Caco-2 (cell line): ENCODE results near the gene CNTN5. TPM values are rescaled to one million over a fixed set of nuclear protein-coding genes. Genes with fewer than 3 reads are reported as not detected.

Experiments
- BruUV-seq: library from RNA; stranded (reverse); fragments of 400-500 nt; replicated peaks from 2 replicates; lab custom pipeline; 2021; lab: Mats Ljungman, UMichigan
- CTCF ChIA-PET: fragments of 300-600 bp; sonication (Branson Sonifier 250); formaldehyde crosslinking; loops from one replicate; lab custom pipeline; 2022; ENCODE audit warnings: antibody characterized with exemption; lab: Charles Lee
- POLR2A ChIA-PET: fragments of 300-600 bp; sonication (Branson Sonifier 250); formaldehyde crosslinking; loops from one replicate; lab custom pipeline; 2022; ENCODE audit warnings: antibody characterized with exemption; lab: Charles Lee
- DNase-seq, 2 experiments: peaks; one replicate each; pipeline versions ENCODE4 v3.0.0 to v3.0.0-alpha.2; 2020 to 2022
- H3K27me3 ChIP-seq: replicated peaks from 2 replicates; pipeline ENCODE4 v1.6.0; 2011; ENCODE audit warnings: low read length; ENCODE audit not compliant: control insufficient read depth, insufficient read depth
- H3K36me3 ChIP-seq: 2 replicates; pipeline ENCODE4 v1.5.1; 2011; ENCODE audit warnings: low read length; ENCODE audit not compliant: control insufficient read depth, insufficient read depth
- H3K4me1 ChIP-seq: fragments of 250-450 bp; sonication (Bioruptor Pico); 2 replicates; pipeline ENCODE4 v1.5.1; 2020; ENCODE audit warnings: mild to moderate bottlenecking
- H3K4me3 ChIP-seq: 2 replicates; pipeline ENCODE4 v1.5.1; 2011; ENCODE audit warnings: low read depth, mild to moderate bottlenecking, control low read depth, low read length
- H3K9me3 ChIP-seq: fragments of 250-450 bp; sonication (Bioruptor Pico); 2 replicates; pipeline ENCODE4 v1.5.1; 2020; ENCODE audit warnings: mild to moderate bottlenecking, moderate library complexity
- H3K27ac Mint-ChIP-seq: one replicate; pipeline ENCODE4 v1.8.0; 2022; ENCODE audit warnings: mixed read lengths; ENCODE audit not compliant: unreplicated experiment
- H3K27me3 Mint-ChIP-seq: one replicate; pipeline ENCODE4 v1.8.0; 2022; ENCODE audit warnings: mixed read lengths; ENCODE audit not compliant: insufficient read depth, unreplicated experiment
- H3K36me3 Mint-ChIP-seq: one replicate; pipeline ENCODE4 v1.8.0; 2022; ENCODE audit warnings: mild to moderate bottlenecking, mixed read lengths; ENCODE audit not compliant: insufficient read depth, unreplicated experiment
- H3K4me1 Mint-ChIP-seq: one replicate; pipeline ENCODE4 v1.8.0; 2022; ENCODE audit warnings: low read depth, mixed read lengths; ENCODE audit not compliant: unreplicated experiment
- H3K4me3 Mint-ChIP-seq: one replicate; pipeline ENCODE4 v1.8.0; 2022; ENCODE audit warnings: mild to moderate bottlenecking, moderate library complexity, mixed read lengths; ENCODE audit not compliant: unreplicated experiment
- H3K9me3 Mint-ChIP-seq: one replicate; pipeline ENCODE4 v1.8.0; 2022; ENCODE audit warnings: mixed read lengths; ENCODE audit not compliant: unreplicated experiment
- intact Hi-C: fragments of 100-400 bp; cut with micrococcal nuclease; formaldehyde crosslinking; loops from one replicate; pipeline ENCODE4 v1.10.0; 2022; ENCODE audit not compliant: unreplicated experiment
- total RNA-seq: library from RNA; stranded (reverse); gene quantifications from 2 replicates; pipeline ENCODE4 v1.2.3, GENCODE V29; 2022
- TF ChIP-seq, protein P1 (sequence below), 2 experiments: fragments of 200-600 bp in 1 of 2; IDR thresholded peaks; 1 replicate in 1 of 2; 2 replicates in 1 of 2; pipeline versions ENCODE4 v1.5.1 to v1.8.0; 2011 to 2022; ENCODE audit warnings: antibody characterized with exemption in 1 of 2, control low read depth in 1 of 2, inconsistent platforms in 1 of 2, low read depth in 1 of 2, low read length in 1 of 2, mild to moderate bottlenecking in 1 of 2, moderate library complexity in 1 of 2; ENCODE audit not compliant: insufficient read depth in 1 of 2, severe bottlenecking in 1 of 2, unreplicated experiment in 1 of 2

CNTN5 gene
- total RNA-seq, 1 experiment from 2014 or later, result 1.00 TPM

DNA sequence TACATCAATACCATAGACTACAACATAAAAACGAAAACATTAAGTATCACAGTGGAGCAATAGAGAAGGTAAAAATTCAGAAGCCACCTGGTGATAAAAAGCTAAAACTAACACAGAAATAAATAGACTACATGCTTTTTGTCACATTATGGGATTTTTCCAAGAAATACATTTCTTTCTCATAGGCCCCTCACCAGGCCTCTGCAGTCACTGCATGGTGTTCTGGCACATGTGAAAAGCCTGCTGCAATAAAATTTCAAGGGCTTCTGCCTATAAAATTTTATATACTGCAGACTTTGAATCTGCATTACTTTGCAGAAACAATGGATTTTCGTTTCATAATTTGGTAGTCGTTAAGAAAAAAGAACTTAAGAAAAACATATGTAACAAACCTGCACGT, 655.5 kb downstream of the CNTN5 start:
- no peaks in the 10 kb centered on the region for H3K27me3 ChIP-seq
- Mint-ChIP-seq H3K4me3 (no peak overlapping the region), H3K4me1 (no peaks in the 10 kb centered on the region), H3K9me3 (no peaks in the 10 kb centered on the region), H3K27ac (no peak overlapping the region), H3K36me3 (no peaks in the 10 kb centered on the region), H3K27me3 (peaks cover 5% of the 10 kb centered on the region)
- no peaks in the 10 kb centered on the region for H3K4me1 ChIP-seq
- POLR2A ChIA-PET, result no interaction called here
- H3K9me3 ChIP-seq, result no peaks in the 10 kb centered on the region
- no peak for DNase-seq
- no TSS peak for BruUV-seq
- CTCF ChIA-PET, result no interaction called here
- intact Hi-C loops, result no loop called here
- H3K4me3 ChIP-seq, result no peak overlapping the region
- TF ChIP-seq, protein P1, sequence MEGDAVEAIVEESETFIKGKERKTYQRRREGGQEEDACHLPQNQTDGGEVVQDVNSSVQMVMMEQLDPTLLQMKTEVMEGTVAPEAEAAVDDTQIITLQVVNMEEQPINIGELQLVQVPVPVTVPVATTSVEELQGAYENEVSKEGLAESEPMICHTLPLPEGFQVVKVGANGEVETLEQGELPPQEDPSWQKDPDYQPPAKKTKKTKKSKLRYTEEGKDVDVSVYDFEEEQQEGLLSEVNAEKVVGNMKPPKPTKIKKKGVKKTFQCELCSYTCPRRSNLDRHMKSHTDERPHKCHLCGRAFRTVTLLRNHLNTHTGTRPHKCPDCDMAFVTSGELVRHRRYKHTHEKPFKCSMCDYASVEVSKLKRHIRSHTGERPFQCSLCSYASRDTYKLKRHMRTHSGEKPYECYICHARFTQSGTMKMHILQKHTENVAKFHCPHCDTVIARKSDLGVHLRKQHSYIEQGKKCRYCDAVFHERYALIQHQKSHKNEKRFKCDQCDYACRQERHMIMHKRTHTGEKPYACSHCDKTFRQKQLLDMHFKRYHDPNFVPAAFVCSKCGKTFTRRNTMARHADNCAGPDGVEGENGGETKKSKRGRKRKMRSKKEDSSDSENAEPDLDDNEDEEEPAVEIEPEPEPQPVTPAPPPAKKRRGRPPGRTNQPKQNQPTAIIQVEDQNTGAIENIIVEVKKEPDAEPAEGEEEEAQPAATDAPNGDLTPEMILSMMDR (IDR thresholded peaks at IDR 0.05; ENCODE audit: insufficient read depth in 1 of 2, low read depth in 1 of 2, low read length in 1 of 2, severe bottlenecking in 1 of 2, unreplicated experiment in 1 of 2), result no peak
- no peaks in the 10 kb centered on the region for H3K36me3 ChIP-seq

DNA sequence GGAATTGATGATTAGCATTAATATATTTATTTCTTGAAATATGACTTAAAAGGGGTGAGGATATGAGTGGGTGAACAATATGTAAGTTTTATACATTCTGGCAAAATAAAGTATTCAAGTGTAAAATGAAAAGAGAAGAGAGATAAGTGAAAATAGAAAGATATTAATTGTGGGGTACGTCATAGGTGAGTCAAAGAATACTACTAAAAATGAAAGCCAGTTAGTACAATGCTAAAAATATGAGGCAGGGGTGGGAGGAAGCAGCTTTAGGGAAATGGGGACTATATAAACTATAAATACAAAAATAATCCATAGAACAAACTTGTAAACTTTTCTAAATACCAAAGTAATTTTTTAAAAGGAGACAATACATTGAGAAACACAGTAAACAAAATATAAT, 661.4 kb downstream of the CNTN5 start:
- H3K4me1 Mint-ChIP-seq, result no peaks in the 10 kb centered on the region
- DNase-seq, result no peak
- ChIA-PET CTCF (no interaction called here), POLR2A (no interaction called here)
- H3K9me3 ChIP-seq, result no peaks in the 10 kb centered on the region
- peaks cover 3% of the 10 kb centered on the region for H3K27me3 Mint-ChIP-seq
- no peaks in the 10 kb centered on the region for H3K9me3 Mint-ChIP-seq
- intact Hi-C loops, result no loop called here
- H3K4me1 ChIP-seq, result no peaks in the 10 kb centered on the region
- H3K36me3 ChIP-seq, result no peaks in the 10 kb centered on the region
- no peak overlapping the region for H3K4me3 ChIP-seq
- no TSS peak for BruUV-seq
- TF ChIP-seq, protein P1 (IDR thresholded peaks at IDR 0.05; ENCODE audit: insufficient read depth in 1 of 2, low read depth in 1 of 2, low read length in 1 of 2, severe bottlenecking in 1 of 2, unreplicated experiment in 1 of 2), result no peak
- H3K36me3 Mint-ChIP-seq, result no peaks in the 10 kb centered on the region
- no peaks in the 10 kb centered on the region for H3K27me3 ChIP-seq
- no peak overlapping the region for H3K4me3 Mint-ChIP-seq
- no peak overlapping the region for H3K27ac Mint-ChIP-seq

DNA sequence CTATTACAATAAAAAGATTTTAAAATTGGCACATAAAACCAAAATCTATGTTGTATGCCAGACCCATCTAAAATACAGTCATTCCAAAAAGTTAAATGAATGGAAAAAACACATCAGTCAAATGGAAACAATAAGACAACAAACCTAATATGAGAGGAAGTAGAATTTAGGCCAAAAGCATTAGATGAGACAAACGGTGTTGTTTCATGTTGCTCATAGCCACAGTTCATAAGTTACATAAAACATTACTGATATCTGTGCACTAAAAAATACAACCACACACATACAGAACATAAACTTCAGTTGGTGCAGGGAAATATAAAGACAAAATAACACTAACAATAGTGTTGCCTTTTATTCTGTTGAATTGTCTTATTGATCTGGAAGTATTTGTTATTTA, 661.9 kb downstream of the CNTN5 start:
- no peaks in the 10 kb centered on the region for H3K4me1 ChIP-seq
- ChIA-PET POLR2A (no interaction called here), CTCF (no interaction called here)
- H3K36me3 Mint-ChIP-seq, result no peaks in the 10 kb centered on the region
- H3K36me3 ChIP-seq, result no peaks in the 10 kb centered on the region
- TF ChIP-seq, protein P1 (IDR thresholded peaks at IDR 0.05; ENCODE audit: insufficient read depth in 1 of 2, low read depth in 1 of 2, low read length in 1 of 2, severe bottlenecking in 1 of 2, unreplicated experiment in 1 of 2), result no peak
- no peak overlapping the region for H3K4me3 Mint-ChIP-seq
- H3K27ac Mint-ChIP-seq, result no peak overlapping the region
- no peaks in the 10 kb centered on the region for H3K27me3 ChIP-seq
- no peaks in the 10 kb centered on the region for H3K9me3 ChIP-seq
- no peak overlapping the region for H3K4me3 ChIP-seq
- no peaks in the 10 kb centered on the region for H3K4me1 Mint-ChIP-seq
- BruUV-seq, result no TSS peak
- no peaks in the 10 kb centered on the region for H3K9me3 Mint-ChIP-seq
- peaks cover 3% of the 10 kb centered on the region for H3K27me3 Mint-ChIP-seq
- DNase-seq, result no peak
- intact Hi-C loops, result no loop called here
